HG03457 (cell line): ENCODE results near the gene LAMA5.
"Not testable (repeated sequence)": the region's sequence is repeated elsewhere in the genome, so short reads cannot be mapped to it uniquely, and the experiment has no call there.

Experiments used
- ATAC-seq: cut with Tn5 transposase; IDR thresholded peaks from one replicate; pipeline ENCODE4 v1.9.1; 2021; ENCODE audit warnings: moderate number of reproducible peaks; ENCODE audit not compliant: unreplicated experiment

The LAMA5 gene

DNA sequence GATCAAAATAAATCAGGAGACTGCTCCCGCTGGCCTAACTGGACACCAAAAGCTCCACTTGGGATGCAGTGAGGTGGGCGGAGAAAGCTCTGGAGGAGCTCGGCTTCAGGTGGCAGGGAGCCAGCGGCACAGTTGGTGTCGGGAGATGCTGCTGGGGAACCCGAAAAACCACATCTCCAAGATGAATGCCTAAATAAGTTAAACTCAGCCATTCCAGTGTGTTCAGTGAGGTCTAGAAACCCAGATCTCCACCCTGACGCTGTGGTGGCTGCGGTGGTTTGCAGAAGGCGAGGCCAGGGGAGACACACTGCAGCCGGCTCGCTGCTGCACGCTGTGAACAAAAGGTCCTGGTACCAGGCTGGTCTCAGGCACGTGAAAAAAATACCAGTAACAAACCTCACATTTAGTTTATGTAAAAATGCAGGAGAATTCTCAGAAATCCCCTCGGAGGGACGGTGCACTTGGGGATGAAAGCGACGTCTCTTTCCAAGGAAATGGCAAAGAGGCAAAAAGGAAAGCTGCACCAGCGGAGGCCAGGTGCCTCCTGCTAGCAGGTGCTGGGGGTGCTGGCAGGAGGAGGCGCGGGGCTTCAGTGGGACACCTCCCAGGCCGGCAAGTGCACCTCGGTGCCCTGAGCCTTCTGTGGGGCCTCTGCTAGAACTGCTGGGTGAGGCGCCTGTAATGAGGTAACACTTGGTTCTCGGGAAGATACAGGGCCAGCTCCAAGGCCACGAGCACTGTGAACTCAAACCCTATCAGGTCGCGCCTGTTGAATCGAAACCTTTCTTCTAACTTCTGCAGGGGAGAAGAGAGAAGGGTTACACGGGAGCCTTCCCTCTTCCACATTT, 23.4 kb upstream of the LAMA5 start:
- ATAC-seq = no peak

DNA sequence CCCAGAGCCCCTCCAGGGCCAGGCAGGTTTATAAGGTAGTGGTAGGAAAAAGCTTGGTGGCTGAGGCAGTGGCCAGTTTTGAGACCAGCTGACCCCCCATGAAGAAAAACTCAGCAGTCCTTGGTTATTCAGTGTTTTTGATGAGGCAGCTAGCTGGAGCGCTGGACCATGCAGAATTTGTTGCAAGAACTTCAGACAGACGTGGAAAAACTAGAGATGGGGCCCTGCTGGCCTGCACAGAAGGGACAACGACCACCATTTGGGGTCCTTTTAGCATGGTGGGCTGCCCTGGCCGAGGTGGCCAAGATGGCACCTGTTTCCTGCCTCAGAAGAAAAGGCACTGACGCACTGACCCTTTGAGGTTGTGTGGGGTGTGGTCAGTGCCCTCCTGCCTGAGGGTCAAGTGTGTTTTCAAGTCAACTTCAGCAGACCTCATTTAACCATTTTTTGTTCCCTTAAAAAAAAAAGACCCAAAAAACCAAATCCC, 22.5 kb upstream of the LAMA5 start:
- ATAC-seq = no peak

DNA sequence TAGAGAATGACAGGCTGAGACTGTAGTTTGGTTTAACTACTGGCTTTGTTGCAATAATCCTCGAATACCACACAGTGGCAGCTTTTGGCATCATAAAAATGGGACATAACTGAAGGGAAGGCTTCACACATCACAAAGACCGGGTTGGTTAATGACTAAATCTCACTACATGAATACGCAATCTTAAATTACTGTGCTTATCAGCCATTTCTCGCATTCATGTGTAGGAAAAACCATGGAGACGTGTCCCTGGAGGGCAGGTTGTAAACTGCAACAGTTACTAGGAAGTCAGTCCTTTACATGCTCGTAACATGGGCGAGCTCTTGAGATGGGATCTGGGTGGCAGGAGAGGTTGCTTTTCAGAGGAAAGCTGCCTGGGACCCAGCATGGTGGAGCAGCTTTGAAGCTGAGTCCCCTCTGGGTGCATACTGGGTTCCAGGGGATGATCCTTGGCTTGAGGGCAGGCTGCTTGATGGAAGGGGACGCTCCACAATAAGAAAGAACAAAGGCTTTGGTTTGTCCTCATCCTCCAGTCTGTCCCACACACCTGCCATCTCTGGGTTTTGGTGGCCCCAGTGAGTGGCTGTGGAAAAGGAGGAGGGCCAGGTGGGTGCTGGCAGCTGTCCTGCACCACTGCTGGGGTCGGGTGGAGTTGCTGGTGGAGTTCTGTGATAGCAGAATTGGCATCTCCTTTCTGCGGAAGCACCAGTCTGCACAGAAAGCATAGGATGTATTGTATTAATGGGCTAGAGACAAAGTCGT, 21.9 kb upstream of the LAMA5 start:
- ATAC-seq = no peak

DNA sequence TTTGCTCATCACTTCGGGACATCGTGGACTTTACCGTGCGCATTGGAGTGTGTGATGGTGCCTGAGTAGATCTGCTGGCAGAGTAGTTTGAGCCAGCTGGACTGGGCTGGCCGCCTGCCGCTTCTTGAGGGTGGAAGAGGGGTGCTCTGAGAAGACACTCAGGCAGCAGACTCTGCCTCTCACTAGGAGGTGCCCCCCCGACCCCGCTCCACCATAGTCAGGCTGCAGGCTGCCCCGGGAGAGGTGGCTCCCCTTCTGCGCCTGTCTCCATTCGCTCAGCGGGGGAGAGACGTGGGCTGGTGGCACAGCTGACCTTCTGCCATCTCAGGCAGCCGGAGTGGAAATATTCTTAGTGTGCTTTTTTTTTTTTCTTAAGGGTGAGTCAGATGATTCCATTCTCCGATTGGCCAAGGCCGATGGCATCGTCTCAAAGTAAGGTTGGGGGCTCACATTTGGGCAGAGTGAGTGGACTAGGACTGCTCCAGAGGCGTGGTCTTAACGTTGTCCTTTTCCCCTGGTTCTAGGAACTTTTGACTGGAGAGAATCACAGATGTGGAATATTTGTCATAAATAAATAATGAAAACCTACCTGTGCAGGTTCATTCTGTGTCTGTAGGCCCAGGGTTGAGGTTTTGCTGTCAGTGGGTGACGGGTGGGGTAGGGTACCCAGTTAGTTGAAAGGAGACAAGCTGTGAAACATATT, 21.0 kb upstream of the LAMA5 start:
- ATAC-seq = no peak

DNA sequence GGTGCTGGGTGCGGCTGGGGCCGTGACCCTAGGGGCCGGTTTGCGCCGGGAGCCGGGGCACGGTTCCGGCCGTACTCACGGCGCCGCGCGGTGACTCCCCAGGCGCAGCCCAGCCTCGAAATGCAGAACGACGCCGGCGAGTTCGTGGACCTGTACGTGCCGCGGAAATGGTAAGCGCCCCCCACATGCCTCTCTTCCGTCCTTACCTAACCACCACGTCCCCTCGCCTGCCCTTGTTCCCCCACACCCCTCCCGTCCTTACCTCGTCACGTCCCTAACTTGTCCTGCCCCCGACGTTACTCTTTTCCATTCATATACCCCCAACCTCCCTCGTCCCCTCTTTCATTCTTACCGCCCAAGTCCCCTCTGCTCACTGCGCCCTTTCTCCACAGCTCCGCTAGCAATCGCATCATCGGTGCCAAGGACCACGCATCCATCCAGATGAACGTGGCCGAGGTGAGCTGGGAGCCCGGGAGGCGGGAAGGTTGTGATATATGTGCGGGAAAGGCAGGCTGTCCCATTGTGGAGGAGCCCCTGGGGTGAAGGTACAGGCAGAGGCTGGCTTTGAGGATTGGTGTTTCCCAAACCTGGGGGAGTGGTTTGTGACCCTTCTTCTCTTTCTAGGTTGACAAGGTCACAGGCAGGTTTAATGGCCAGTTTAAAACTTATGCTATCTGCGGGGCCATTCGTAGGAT, 20.3 kb upstream of the LAMA5 start:
- ATAC-seq = no peak

DNA sequence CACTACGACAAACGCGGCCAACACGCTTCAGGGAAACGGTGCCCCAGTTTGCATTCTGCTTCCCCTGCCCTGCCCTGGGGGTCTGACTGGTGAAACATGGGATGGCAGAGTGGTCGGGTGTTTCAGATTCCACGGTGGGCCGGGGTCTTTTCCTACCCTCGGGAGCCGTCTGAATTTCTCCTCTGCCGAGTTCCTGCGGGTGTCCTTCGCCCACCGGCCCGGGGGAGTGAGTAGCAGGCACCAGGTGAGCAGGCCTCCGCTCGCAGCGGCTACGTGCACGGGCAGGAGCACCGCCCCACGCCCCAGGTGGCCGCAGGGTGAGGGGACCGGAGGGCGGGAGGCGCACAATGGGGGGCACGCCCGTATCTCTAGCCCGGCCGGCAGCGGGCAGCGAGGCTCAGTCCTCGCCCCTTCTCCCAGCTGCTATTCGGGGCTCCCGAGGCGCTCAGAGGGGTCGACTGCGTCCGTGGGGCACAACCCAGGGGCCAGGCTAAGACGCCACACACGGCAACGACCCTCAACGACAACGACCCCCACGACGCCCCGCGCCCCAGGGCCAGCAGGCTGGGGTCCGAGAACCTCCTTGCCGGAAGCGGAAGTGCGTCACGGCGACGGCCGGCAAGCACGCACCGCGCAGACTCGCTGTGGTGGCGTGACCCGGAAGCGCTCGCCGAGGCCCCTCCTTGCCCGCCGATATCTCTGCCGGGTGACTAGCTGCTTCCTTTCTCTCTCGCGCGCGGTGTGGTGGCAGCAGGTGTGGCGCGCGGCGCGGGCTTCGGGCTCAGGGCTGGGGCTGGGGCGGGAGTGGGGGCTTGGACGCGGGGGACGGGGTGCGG, 19.5 kb upstream of the LAMA5 start, which contains the start of gene RPS21:
Gene RPS21 (plus strand): TSS at position 721 of the 836 bp plus-strand sequence. CDS start 236 bp downstream, outside the sequence.
- peak; percentile 58 for ATAC-seq

DNA sequence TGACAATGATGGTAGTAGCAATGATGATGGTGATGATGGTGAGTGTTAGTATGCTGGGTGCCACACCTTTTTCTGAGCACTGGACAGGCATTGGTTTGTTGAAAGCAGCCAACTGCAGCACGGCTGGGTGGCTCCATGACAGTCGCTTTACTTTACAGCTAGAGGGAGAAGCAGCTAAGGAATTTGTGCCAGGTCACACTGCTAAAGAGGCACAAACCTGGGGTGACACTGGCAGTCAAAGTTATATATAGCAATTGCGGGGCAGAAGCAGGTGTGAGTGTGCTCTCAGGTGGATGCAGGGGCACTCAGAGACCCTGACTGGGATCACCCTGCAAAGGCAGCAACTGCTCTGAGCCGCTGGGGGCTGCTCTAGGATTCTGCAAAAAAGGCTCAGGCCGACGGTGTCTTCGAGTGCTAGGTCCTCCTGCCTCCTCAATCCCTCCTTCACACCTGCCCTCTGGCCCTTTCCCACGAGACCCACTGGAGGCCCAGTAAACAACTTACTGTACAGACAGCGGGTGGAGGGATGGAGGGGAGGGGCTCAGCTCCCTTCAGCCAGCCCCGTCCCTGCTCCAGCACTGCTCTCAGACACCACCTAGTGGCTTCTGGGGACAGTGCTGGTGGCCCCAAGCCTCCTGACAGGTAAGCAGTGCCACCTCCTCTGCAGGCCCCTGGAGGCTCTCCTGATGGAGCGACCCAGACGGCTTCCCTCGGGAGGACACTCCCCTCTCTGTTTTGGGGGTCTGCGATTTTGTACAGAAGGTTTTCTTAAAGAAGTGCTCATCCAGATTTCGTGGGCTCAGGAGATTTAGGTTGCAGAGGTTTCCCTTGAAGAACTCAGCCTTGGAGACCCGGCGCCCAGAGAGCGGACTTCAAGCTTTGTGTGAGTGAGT, 15.4 kb upstream of the LAMA5 start:
- ATAC-seq = peak; percentile 71

DNA sequence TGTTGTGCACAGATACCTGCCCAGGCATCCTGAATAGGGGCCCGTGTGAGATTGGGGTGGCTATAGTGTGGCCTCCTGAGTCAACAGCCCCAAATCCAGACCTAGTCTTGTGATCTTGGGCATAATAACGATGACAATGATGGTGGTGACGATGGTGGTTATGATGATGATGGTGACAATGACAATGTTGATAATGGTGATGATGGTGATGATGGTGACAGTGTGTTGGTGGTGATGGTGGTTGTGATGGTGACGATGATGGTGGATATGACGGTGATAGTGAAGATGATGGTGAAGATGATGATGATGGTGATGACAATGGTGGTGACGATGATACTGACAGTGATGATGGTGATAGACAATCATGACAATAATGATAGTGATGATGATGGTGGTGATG, 14.7 kb upstream of the LAMA5 start:
- no peak for ATAC-seq

DNA sequence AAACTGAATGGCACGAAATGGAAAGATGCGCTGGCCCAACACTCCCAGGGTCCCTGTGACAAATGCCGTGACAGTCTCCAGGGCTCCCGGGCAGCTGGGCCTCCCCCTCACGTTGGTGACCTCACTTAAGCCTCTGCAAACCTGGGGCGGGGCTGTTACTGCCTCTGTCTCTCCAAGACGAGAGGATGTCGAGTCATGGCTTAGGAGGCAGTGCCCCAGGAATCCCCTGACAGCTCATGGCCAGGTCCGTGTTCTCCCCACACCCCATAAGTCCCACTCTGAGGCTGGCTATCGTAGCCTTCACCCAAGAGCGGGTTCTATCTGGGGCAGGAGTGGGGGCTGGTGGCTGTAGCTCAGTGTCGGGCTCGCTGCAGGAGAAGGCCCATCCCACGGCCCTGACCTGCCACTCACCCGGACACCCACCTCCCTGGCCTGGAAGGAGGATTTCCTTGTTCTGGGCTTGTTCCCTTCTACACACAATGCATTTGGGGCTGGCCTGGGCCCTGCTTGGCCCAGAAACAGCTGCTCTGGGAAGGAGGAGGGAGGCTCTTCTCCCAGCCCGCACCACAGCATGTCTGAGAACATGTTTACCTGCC, 14.2 kb upstream of the LAMA5 start:
- ATAC-seq = no peak

DNA sequence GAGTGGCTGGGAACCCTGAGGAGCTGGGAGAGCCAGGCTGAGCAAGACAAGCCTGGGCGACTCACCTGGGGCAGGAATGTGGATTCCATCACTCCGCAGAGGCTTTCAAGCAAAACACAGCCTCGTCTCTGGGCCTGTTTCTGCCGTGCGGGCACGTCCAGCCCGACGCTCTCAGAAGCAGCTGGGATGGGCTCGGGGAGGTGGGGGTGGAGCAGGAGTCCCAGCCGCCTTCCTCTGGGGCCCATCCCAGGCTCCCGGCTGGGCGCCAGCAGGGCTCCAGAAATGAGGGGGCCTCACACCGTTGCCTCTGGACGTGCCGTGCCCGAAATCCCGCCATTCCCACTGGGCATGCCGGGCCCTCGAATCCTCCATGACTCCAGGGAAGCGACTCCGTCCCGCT, 11.1 kb upstream of the LAMA5 start:
- ATAC-seq = no peak

DNA sequence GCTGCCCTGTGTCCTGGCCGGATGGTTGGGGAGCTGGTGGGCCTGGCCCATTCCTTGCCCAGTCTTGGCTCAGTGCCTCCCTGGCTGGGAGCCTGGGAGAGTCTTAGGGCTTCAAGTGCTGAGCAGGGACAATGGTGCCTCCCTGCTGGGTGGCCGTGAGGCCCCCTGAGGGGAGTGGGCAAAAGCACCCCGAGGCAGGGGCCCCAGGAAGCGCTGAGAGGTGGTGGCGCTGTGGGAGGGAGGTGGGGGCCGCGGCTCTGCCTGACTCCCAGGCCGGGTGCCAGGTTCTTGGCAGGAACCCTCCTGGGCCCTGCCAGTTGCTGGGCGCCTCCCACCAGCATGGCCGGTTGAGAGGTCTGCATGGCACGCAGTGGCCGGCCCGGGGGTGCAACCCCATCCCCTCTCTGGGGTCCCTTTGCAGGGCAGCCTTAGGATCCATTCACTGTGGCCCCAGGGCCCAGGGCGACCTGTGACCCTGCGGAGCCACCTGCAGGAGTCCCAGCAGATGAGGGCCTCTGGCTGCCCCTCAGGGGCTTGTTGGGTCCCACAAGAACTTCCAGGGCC, 10.6 kb upstream of the LAMA5 start:
- ATAC-seq = no peak

DNA sequence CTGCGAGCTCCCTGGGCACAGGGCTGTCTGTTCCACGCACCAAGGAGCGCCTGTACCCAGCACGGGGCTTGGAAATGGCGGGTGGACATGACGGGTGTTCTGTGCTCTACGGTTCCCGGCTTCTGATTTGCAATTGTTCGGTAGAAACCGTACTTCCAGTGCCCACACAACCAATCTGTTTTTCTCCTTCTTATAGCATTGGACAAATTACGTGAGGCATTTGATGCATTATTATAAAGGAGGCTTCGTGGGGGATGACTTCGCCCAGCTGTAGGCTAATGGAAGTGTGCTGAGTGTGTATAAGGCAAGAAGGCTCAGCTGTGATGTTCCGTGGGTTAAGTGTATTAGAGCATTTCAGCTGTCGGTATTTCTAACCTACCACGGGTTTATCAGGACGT, 10.0 kb upstream of the LAMA5 start:
- ATAC-seq = no peak

DNA sequence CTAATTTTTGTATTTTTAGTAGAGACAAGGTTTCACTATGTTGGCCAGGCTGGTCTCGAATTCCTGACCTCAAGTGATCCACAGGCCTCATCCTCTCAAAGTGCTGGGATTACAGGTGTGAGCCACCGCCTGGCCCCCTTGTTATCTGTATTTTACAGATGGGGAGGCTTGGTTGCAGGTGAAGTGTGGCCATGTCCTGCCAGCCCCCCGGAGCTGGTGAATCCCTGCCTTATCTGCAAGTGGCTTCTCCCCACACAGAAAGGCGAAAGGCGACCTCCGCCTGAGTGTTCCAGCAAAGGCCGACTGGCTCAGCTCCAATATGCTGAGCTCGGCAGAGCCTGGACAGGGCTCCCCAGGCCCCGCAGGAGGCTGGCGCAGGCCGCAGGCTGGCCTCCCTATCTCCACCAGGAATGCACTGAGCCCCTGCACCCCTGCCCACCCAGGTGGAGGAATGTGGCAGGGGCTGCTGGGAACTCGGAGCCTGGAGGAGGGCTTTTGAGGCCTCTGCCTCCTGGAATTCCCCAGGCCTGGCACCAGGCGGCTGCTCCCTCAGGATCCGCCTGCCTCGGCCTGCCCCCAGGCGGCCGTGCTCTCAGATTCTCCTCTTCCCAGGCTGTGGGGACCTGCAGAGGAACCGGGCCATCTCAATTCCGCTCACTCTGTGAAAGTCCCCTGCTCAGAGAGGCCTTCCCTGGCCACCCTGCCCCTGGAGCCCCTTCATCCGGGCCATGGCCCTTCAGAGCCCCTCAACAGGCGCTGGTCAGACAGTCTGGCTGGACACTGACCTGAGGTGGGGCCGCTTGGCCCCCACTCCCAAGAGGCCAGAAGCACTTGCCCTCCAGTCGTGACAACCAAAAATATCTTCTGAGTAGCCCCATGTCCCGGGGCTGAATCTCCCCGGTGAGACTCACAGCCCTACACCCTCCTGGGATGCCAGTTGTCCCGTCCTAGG, 9.3 kb upstream of the LAMA5 start:
- no peak for ATAC-seq

DNA sequence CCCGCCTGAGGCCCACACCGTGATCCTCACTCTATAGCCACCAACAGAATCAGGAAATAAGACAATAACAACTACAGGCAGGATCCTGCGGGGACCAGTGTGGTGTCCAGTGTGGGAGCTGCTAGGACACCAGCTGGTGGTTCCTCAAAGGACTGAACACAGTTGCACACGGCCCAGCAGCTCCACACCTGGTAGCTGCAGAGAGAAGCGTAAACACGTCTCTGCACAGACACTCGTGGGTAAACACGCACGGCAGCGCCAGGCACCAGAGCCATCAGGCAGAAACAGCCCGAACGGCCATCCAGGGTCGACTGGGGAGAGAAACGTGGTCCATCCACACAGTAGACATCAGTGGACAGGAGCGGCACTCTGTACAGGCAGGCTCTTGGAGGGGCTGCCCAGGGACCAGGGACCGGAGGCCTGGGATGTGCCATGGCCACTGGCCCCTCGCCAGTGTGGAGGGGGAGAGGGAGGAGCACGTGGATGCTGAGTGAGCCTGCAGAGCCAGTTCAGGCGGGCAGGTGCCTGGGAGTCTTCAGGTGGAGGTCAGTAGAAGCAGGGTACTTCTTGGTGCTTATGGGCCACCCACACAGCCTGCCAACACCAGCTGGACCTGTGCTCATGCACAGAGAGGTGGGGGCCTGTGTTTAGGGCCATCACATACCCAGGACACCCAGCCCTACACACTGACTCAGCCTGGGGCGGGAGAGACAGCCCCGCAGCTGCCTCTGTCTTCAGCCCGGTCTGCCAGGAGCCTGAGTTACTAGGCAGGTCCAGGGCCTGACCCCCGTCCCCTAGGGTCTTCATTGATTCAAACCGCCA, 7.4 kb upstream of the LAMA5 start:
- no peak for ATAC-seq

DNA sequence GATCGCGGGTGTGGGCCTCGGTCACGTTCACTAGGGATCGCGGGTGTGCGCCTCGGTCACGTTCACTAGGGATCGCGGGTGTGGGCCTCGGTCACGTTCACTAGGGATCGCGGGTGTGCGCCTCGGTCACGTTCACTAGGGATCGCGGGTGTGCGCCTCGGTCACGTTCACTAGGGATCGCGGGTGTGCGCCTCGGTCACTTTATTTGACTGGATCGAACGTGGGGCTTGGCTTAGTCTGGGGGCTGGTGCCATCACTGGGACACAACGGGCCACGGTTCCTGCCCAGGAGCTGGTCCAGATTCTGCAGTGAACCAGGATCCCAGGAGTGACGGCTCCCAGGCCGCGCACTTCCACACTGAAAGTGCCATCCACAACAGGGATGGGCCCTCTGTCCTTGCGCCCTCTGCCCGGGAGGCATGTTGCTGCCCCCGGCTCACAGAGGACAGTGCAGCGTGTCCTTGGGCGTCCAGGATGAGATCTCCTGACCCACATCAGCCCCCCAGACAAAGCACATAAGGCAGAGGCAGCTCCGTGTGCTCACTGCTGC, 6.6 kb upstream of the LAMA5 start:
- not testable (repeated sequence) for ATAC-seq
